ENCODE measurements around the gene CAPN1.
A peak's percentile ranks its signal among the peaks of the same experiment; 100 is the strongest.
"Not testable (repeated sequence)": the region's sequence is repeated elsewhere in the genome, so short reads cannot be mapped to it uniquely, and the experiment has no call there.

CAPN1 gene

GRCh38 chr11:65245046-65245445 is 63.3 kb downstream of the CAPN1 start:
- intact Hi-C loops (cut with DNase I); DNase-seq: not testable (repeated sequence)

GRCh38 chr11:65246506-65246905 is 64.8 kb downstream of the CAPN1 start:
- intact Hi-C loops (cut with DNase I), result no loop called here
- peak in 1 of 10 donors; percentile 24 for DNase-seq

- intact Hi-C loops (cut with DNase I); DNase-seq: not testable (repeated sequence)
Measured at GRCh38 chr11:65248184-65248710, 66.5 kb downstream of the CAPN1 start.

- intact Hi-C loops (cut with DNase I), result loop anchor here (10.0 kb wide), 1 partner anchor 47 kb away; no protein-coding TSS in a partner anchor
- no peak for DNase-seq
Measured at GRCh38 chr11:65251476-65251875, 69.7 kb downstream of the CAPN1 start.

GRCh38 chr11:65254724-65255123 is 73.0 kb downstream of the CAPN1 start:
- no peak for DNase-seq

GRCh38 chr11:65258988-65259387 is 77.3 kb downstream of the CAPN1 start:
- intact Hi-C loops (cut with DNase I), result loop anchor here (10.0 kb wide), 1 partner anchor 54 kb away; no protein-coding TSS in a partner anchor

More at GRCh38 chr11:65254724-65255123, 73.0 kb downstream of the CAPN1 start:
- intact Hi-C loops (cut with DNase I), result loop anchor here (10.0 kb wide), 1 partner anchor 50 kb away; no protein-coding TSS in a partner anchor

GRCh38 chr11:65260302-65260701 is 78.6 kb downstream of the CAPN1 start:
- intact Hi-C loops (cut with DNase I), result no loop called here
- no peak for DNase-seq

More at GRCh38 chr11:65258988-65259387, 77.3 kb downstream of the CAPN1 start:
- no peak for DNase-seq

GRCh38 chr11:65260756-65261590 is 79.2 kb downstream of the CAPN1 start:
- intact Hi-C loops (cut with DNase I), result no loop called here
- no peak for DNase-seq
